HEK293 (cell line): ENCODE results near the gene ZNF860.
"Not testable (repeated sequence)": the region's sequence is repeated elsewhere in the genome, so short reads cannot be mapped to it uniquely, and the experiment has no call there.

Experiments used
- CTCF ChIA-PET: fragments of 350-600 bp; formaldehyde crosslinking; extraction: SDS; loops from one replicate; lab custom pipeline; 2021; ENCODE audit warnings: antibody characterized with exemption; lab: Yijun Ruan, JAX
- POLR2A ChIA-PET: fragments of 300-600 bp; formaldehyde crosslinking; extraction: SDS; loops from one replicate; lab custom pipeline; 2020; ENCODE audit warnings: antibody characterized with exemption, inconsistent platforms; lab: Yijun Ruan, JAX
- H3K27ac ChIP-seq: fragments of 200-500 bp; sonication (Bioruptor generic); 2 replicates; pipeline ENCODE4 v1.5.1; 2014; ENCODE audit warnings: low read depth, low read length, control low read depth, inconsistent platforms; ENCODE audit errors: extremely low read depth
- H3K36me3 ChIP-seq, 2 experiments: fragments of 200-500 bp in 1 of 2; sonication (Bioruptor generic) in 1 of 2; 1 replicate in 1 of 2; 2 replicates in 1 of 2; pipeline ENCODE4 v1.5.1; 2014 to 2017; ENCODE audit warnings: inconsistent platforms in 2 of 2, low read length in 2 of 2; ENCODE audit not compliant: control insufficient read depth in 2 of 2, insufficient read depth in 1 of 2
- H3K4me1 ChIP-seq: fragments of 200-500 bp; sonication (Bioruptor generic); 2 replicates; pipeline ENCODE4 v1.5.1; 2014; ENCODE audit warnings: mild to moderate bottlenecking, low read length, inconsistent platforms; ENCODE audit not compliant: control insufficient read depth, insufficient read depth
- H3K4me3 ChIP-seq: 2 replicates; pipeline ENCODE4 v1.5.1; 2011; ENCODE audit warnings: low read depth, mild to moderate bottlenecking, control low read depth, low read length, moderate library complexity
- H3K9me3 ChIP-seq: fragments of 200-500 bp; sonication (Bioruptor generic); 2 replicates; pipeline ENCODE4 v1.5.1; 2014; ENCODE audit warnings: low read depth, low read length, inconsistent platforms; ENCODE audit not compliant: control insufficient read depth, insufficient read depth
- ATF2 ChIP-seq: fragments of 450-650 bp; formaldehyde crosslinking; IDR thresholded peaks from 2 replicates; pipeline ENCODE4 v1.5.1; 2016; ENCODE audit warnings: missing biosample characterization, missing genetic modification characterization, low read depth
- BCL11A ChIP-seq: fragments of 450-650 bp; formaldehyde crosslinking; IDR thresholded peaks from 2 replicates; pipeline ENCODE4 v1.5.1; 2016; ENCODE audit warnings: low read depth, missing biosample characterization, missing genetic modification characterization
- ELK4 ChIP-seq: IDR thresholded peaks from 2 replicates; pipeline ENCODE4 v1.6.1; 2011; ENCODE audit warnings: mild to moderate bottlenecking, low read depth, low read length, borderline replicate concordance
- GLIS2 ChIP-seq: fragments of 450-650 bp; formaldehyde crosslinking; IDR thresholded peaks from 2 replicates; pipeline ENCODE4 v1.5.1; 2016; ENCODE audit warnings: missing biosample characterization, missing genetic modification characterization
- HOXA7 ChIP-seq: sonication (generic); formaldehyde crosslinking; IDR thresholded peaks from 2 replicates; pipeline ENCODE4 v1.8.1; 2022; ENCODE audit warnings: missing genetic modification reagents, borderline replicate concordance
- KLF1 ChIP-seq: fragments of 450-650 bp; formaldehyde crosslinking; IDR thresholded peaks from 2 replicates; pipeline ENCODE4 v1.5.1; 2016; ENCODE audit warnings: missing biosample characterization, missing genetic modification characterization
- SCRT1 ChIP-seq: fragments of 450-650 bp; formaldehyde crosslinking; IDR thresholded peaks from 2 replicates; pipeline ENCODE4 v1.5.1; 2016; ENCODE audit warnings: missing biosample characterization, missing genetic modification characterization, borderline replicate concordance
- ZBTB11 ChIP-seq: fragments of 450-650 bp; formaldehyde crosslinking; conservative IDR thresholded peaks from 2 replicates; pipeline ENCODE4 v1.5.1; 2016; ENCODE audit warnings: low read depth, missing biosample characterization, missing genetic modification characterization
- ZFP37 ChIP-seq: fragments of 450-650 bp; formaldehyde crosslinking; IDR thresholded peaks from 2 replicates; pipeline ENCODE4 v1.5.1; 2016; ENCODE audit warnings: missing biosample characterization, missing genetic modification characterization
- ZFP69B ChIP-seq: fragments of 450-650 bp; formaldehyde crosslinking; IDR thresholded peaks from 2 replicates; pipeline ENCODE4 v1.5.1; 2016; ENCODE audit warnings: missing biosample characterization, missing genetic modification characterization
- ZNF148 ChIP-seq: fragments of 450-650 bp; formaldehyde crosslinking; IDR thresholded peaks from 2 replicates; pipeline ENCODE4 v1.5.0; 2017; ENCODE audit warnings: missing biosample characterization, missing genetic modification characterization, borderline replicate concordance
- ZNF157 ChIP-seq: fragments of 450-650 bp; formaldehyde crosslinking; IDR thresholded peaks from 2 replicates; pipeline ENCODE4 v1.5.1; 2016; ENCODE audit warnings: missing biosample characterization, missing genetic modification characterization
- ZNF169 ChIP-seq: fragments of 450-650 bp; formaldehyde crosslinking; IDR thresholded peaks from 2 replicates; pipeline ENCODE4 v1.5.1; 2016; ENCODE audit warnings: missing biosample characterization, missing genetic modification characterization
- ZNF24 ChIP-seq: fragments of 450-650 bp; formaldehyde crosslinking; IDR thresholded peaks from 2 replicates; pipeline ENCODE4 v1.5.1; 2016; ENCODE audit warnings: missing biosample characterization, missing genetic modification characterization
- ZNF266 ChIP-seq: fragments of 450-650 bp; formaldehyde crosslinking; IDR thresholded peaks from 2 replicates; pipeline ENCODE4 v1.5.1; 2016; ENCODE audit warnings: missing biosample characterization, missing genetic modification characterization, low read depth
- ZNF404 ChIP-seq: fragments of 450-650 bp; formaldehyde crosslinking; IDR thresholded peaks from 2 replicates; pipeline ENCODE4 v1.5.1; 2017; ENCODE audit warnings: missing biosample characterization, missing genetic modification characterization
- ZNF426 ChIP-seq: fragments of 450-650 bp; formaldehyde crosslinking; IDR thresholded peaks from 2 replicates; pipeline ENCODE4 v1.5.1; 2017; ENCODE audit warnings: missing biosample characterization, missing genetic modification characterization, mild to moderate bottlenecking, inconsistent platforms, moderate library complexity
- ZNF510 ChIP-seq: fragments of 450-650 bp; formaldehyde crosslinking; IDR thresholded peaks from 2 replicates; pipeline ENCODE4 v1.5.1; 2018; ENCODE audit warnings: mild to moderate bottlenecking, missing genetic modification characterization, missing biosample characterization; ENCODE audit not compliant: insufficient replicate concordance
- ZNF555 ChIP-seq: fragments of 450-650 bp; formaldehyde crosslinking; conservative IDR thresholded peaks from 2 replicates; pipeline ENCODE4 v1.5.1; 2017; ENCODE audit warnings: missing biosample characterization, mild to moderate bottlenecking, missing genetic modification characterization, inconsistent platforms
- ZNF600 ChIP-seq: fragments of 450-650 bp; formaldehyde crosslinking; IDR thresholded peaks from 2 replicates; pipeline ENCODE4 v1.5.1; 2016; ENCODE audit warnings: missing biosample characterization, missing genetic modification characterization
- ZNF747 ChIP-seq: fragments of 450-650 bp; formaldehyde crosslinking; IDR thresholded peaks from 2 replicates; pipeline ENCODE4 v1.5.1; 2016; ENCODE audit warnings: missing biosample characterization, missing genetic modification characterization
- ZNF776 ChIP-seq: fragments of 450-650 bp; formaldehyde crosslinking; IDR thresholded peaks from 2 replicates; pipeline ENCODE4 v1.5.0; 2017; ENCODE audit warnings: missing biosample characterization, missing genetic modification characterization, borderline replicate concordance
- ZNF837 ChIP-seq: fragments of 450-650 bp; formaldehyde crosslinking; IDR thresholded peaks from 2 replicates; pipeline ENCODE4 v1.5.1; 2016; ENCODE audit warnings: missing biosample characterization, missing genetic modification characterization
- ZSCAN4 ChIP-seq: fragments of 450-650 bp; formaldehyde crosslinking; IDR thresholded peaks from 2 replicates; pipeline ENCODE4 v1.5.1; 2017; ENCODE audit warnings: missing biosample characterization, missing genetic modification characterization
- ZXDB ChIP-seq: fragments of 450-650 bp; formaldehyde crosslinking; IDR thresholded peaks from 2 replicates; pipeline ENCODE4 v1.5.1; 2016; ENCODE audit warnings: missing biosample characterization, missing genetic modification characterization

Gene ZNF860

GRCh38 chr3:31985831-31986230, 4.3 kb downstream of the ZNF860 start:
- Histone ChIP-seq H3K36me3 (no peaks in the 10 kb centered on the region), H3K9me3 (no peaks in the 10 kb centered on the region), H3K4me1 (no peaks in the 10 kb centered on the region), H3K4me3 (no peak overlapping the region), H3K27ac (no peak overlapping the region)
- CTCF ChIA-PET = no interaction called here
- POLR2A ChIA-PET = interaction anchor here (1.2 kb wide), 1 partner anchor 453 kb away, joined by 3 read pairs; the partner anchor contains the start of gene STT3B
- no peak for TF ChIP-seq SCRT1
- no peak for TF ChIP-seq ZNF157 (tag by site-specific recombination)
- no peak for TF ChIP-seq ZNF266 (tag by site-specific recombination)
- no peak for TF ChIP-seq ZNF747
- TF ChIP-seq ZSCAN4 (tag by site-specific recombination) = no peak
- TF ChIP-seq ZNF837 = no peak
- TF ChIP-seq ZNF600 (tag by site-specific recombination) = no peak
- no peak for TF ChIP-seq ZNF148 (tag by site-specific recombination)
- no peak for TF ChIP-seq ZNF24 (tag by site-specific recombination)
- no peak for TF ChIP-seq ZNF510 (tag by site-specific recombination)
- no peak for TF ChIP-seq ATF2

- ChIA-PET CTCF (no interaction called here), POLR2A (no interaction called here)
- TF ChIP-seq ZXDB (no peak), ELK4 (no peak), ZFP37 (tag by site-specific recombination) (no peak), ZNF404 (tag by site-specific recombination) (no peak), BCL11A (no peak), SCRT1 (no peak), ZBTB11 (no peak), ZNF426 (tag by site-specific recombination) (no peak), ZNF169 (tag by site-specific recombination) (no peak), GLIS2 (tag by site-specific recombination) (no peak), ZNF555 (tag by site-specific recombination) (no peak), KLF1 (no peak), ZFP69B (tag by site-specific recombination) (no peak), HOXA7 (CRISPR knock-in tag) (no peak), ZNF776 (no peak)
- Histone ChIP-seq H3K4me1 (no peaks in the 10 kb centered on the region), H3K27ac (no peak overlapping the region), H3K4me3 (no peak overlapping the region), H3K36me3 (no peaks in the 10 kb centered on the region), H3K9me3 (no peaks in the 10 kb centered on the region)
These were observed 6.7 kb downstream of the ZNF860 start for GRCh38 chr3:31988271-31988670.

GRCh38 chr3:31992995-31993394, 11.4 kb downstream of the ZNF860 start:
- H3K9me3 ChIP-seq, CTCF ChIA-PET, H3K36me3 ChIP-seq, H3K27ac ChIP-seq, H3K4me3 ChIP-seq, H3K4me1 ChIP-seq, POLR2A ChIA-PET: not testable (repeated sequence)
